Measurements from ENCODE around the gene RGSL1. TPM values are rescaled to one million over a fixed set of nuclear protein-coding genes. Genes with fewer than 3 reads are reported as not detected.

RGSL1 gene
- total RNA-seq, 1 experiment from 2014 or later, result not detected

- no peaks in the 10 kb centered on the region for H3K27me3 ChIP-seq (replicated peaks)
- H3K9me3 ChIP-seq (replicated peaks), result no peaks in the 10 kb centered on the region
- DNase-seq (ENCODE audit: low read depth in 1 of 2, low spot score in 2 of 2), result no peak
- no peak overlapping the region for H3K4me3 ChIP-seq
- no peak overlapping the region for H3K27ac ChIP-seq
- H3K36me3 ChIP-seq, result no peaks in the 10 kb centered on the region
- no peaks in the 10 kb centered on the region for H3K4me1 ChIP-seq (replicated peaks)
These were observed 118.8 kb downstream of the RGSL1 start for GRCh38 chr1:182568647-182569284.

GRCh38 chr1:182569939-182570610, 120.1 kb downstream of the RGSL1 start:
- Histone ChIP-seq H3K4me1 (replicated peaks) (no peaks in the 10 kb centered on the region), H3K36me3 (0 out of 2 replicates have a peak, but pooled peaks cover 3% of the 10 kb centered on the region), H3K27ac (no peak overlapping the region), H3K9me3 (replicated peaks) (no peaks in the 10 kb centered on the region), H3K27me3 (replicated peaks) (no peaks in the 10 kb centered on the region), H3K4me3 (no peak overlapping the region)
- no peak for DNase-seq (ENCODE audit: low read depth in 1 of 2, low spot score in 2 of 2)

- Histone ChIP-seq H3K9me3 (replicated peaks) (no peaks in the 10 kb centered on the region), H3K36me3 (0 out of 2 replicates have a peak, but pooled peaks cover 3% of the 10 kb centered on the region), H3K4me1 (replicated peaks) (no peaks in the 10 kb centered on the region; the same call in none of the 2 replicates), H3K4me3 (no peak overlapping the region), H3K27me3 (replicated peaks) (no peaks in the 10 kb centered on the region), H3K27ac (no peak overlapping the region)
- DNase-seq (ENCODE audit: low read depth in 1 of 2, low spot score in 2 of 2), result no peak
These were observed 120.6 kb downstream of the RGSL1 start for GRCh38 chr1:182570611-182570970.

GRCh38 chr1:182574156-182574555, 124.2 kb downstream of the RGSL1 start:
- no peaks in the 10 kb centered on the region for H3K27me3 ChIP-seq (replicated peaks)

GRCh38 chr1:182575540-182576149, 125.7 kb downstream of the RGSL1 start:
- Histone ChIP-seq H3K4me3 (no peak overlapping the region), H3K36me3 (peaks cover 15% of the 10 kb centered on the region; the same call in 1 of the 2 replicates), H3K4me1 (replicated peaks) (peaks cover 8% of the 10 kb centered on the region), H3K27me3 (replicated peaks) (no peaks in the 10 kb centered on the region), H3K9me3 (replicated peaks) (no peaks in the 10 kb centered on the region), H3K27ac (no peak overlapping the region)
- peak in 1 of 2 experiments; percentile 7 for DNase-seq (ENCODE audit: low read depth in 1 of 2, low spot score in 2 of 2)

More at GRCh38 chr1:182574156-182574555, 124.2 kb downstream of the RGSL1 start:
- Histone ChIP-seq H3K36me3 (peaks cover 7% of the 10 kb centered on the region; the same call in 1 of the 2 replicates), H3K4me3 (no peak overlapping the region), H3K9me3 (replicated peaks) (no peaks in the 10 kb centered on the region), H3K4me1 (replicated peaks) (peaks cover 8% of the 10 kb centered on the region), H3K27ac (no peak overlapping the region)
- no peak for DNase-seq (ENCODE audit: low read depth in 1 of 2, low spot score in 2 of 2)

DNA sequence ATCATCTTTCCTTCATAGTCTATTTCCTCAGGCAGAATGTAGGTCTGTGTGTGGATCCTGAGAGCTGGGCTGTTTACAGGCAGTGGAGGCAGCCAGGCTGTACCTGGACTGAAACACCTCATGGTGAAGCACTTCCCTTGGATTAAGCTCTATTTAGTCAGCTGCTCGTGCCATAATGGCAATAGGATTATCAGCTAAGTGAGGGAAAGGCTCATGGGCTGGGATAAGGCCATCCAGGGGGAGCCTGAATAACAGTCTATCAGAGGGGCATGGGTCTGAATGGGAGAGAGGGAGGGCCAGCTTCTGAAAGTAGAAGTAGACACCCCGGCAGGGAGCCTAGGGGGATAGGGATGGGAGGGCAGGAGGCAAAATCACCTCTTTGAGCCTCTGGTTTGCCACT, 130.8 kb downstream of the RGSL1 start:
- Histone ChIP-seq H3K36me3 (peaks cover 15% of the 10 kb centered on the region; the same call in 1 of the 2 replicates), H3K9me3 (replicated peaks) (no peaks in the 10 kb centered on the region), H3K27ac (no peak overlapping the region), H3K4me1 (replicated peaks) (peaks cover 7% of the 10 kb centered on the region), H3K27me3 (replicated peaks) (no peaks in the 10 kb centered on the region), H3K4me3 (no peak overlapping the region)
- no peak for DNase-seq (ENCODE audit: low read depth in 1 of 2, low spot score in 2 of 2)

GRCh38 chr1:182584746-182585145, 134.8 kb downstream of the RGSL1 start:
- no peak for DNase-seq (ENCODE audit: low read depth in 1 of 2, low spot score in 2 of 2)

GRCh38 chr1:182586380-182586779, 136.4 kb downstream of the RGSL1 start:
- no peaks in the 10 kb centered on the region for H3K36me3 ChIP-seq
- no peak overlapping the region for H3K4me3 ChIP-seq
- no peaks in the 10 kb centered on the region for H3K27me3 ChIP-seq (replicated peaks)
- DNase-seq (ENCODE audit: low read depth in 1 of 2, low spot score in 2 of 2), result no peak
- peaks cover 8% of the 10 kb centered on the region for H3K4me1 ChIP-seq (replicated peaks)
- no peak overlapping the region for H3K27ac ChIP-seq
- H3K9me3 ChIP-seq (replicated peaks), result no peaks in the 10 kb centered on the region

More at GRCh38 chr1:182584746-182585145, 134.8 kb downstream of the RGSL1 start:
- H3K4me1 ChIP-seq (replicated peaks), result peaks cover 8% of the 10 kb centered on the region
- H3K9me3 ChIP-seq (replicated peaks), result no peaks in the 10 kb centered on the region
- H3K27ac ChIP-seq, result no peak overlapping the region
- no peak overlapping the region for H3K4me3 ChIP-seq
- H3K27me3 ChIP-seq (replicated peaks), result no peaks in the 10 kb centered on the region
- 0 out of 2 replicates have a peak, but pooled peaks cover 7% of the 10 kb centered on the region for H3K36me3 ChIP-seq

DNA sequence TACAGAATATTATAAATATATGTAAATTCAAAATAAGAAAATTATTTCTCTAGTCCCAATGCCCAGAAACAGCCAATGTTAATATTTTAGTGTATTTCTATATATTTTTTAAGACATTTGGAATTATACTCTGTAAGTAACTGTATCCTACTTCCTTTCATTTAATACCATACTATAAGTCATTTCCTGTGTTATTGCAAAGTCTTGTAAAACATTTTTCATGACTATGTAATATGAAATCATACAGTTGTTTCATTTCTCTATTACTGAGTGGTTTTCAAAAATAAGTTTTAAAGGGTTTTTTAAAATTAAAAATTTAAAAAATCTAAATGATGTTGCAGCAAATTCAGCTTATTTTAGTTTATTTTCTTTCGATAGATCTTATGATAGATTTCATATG, 137.1 kb downstream of the RGSL1 start:
- DNase-seq (ENCODE audit: low read depth in 1 of 2, low spot score in 2 of 2), result no peak
- Histone ChIP-seq H3K36me3 (no peaks in the 10 kb centered on the region), H3K4me1 (replicated peaks) (peaks cover 8% of the 10 kb centered on the region), H3K4me3 (no peak overlapping the region), H3K9me3 (replicated peaks) (no peaks in the 10 kb centered on the region), H3K27ac (no peak overlapping the region), H3K27me3 (replicated peaks) (no peaks in the 10 kb centered on the region)

GRCh38 chr1:182587666-182588499, 137.9 kb downstream of the RGSL1 start:
- Histone ChIP-seq H3K27me3 (replicated peaks) (no peaks in the 10 kb centered on the region), H3K9me3 (replicated peaks) (no peaks in the 10 kb centered on the region), H3K27ac (peak overlapping the region; percentile 66), H3K4me1 (replicated peaks) (peaks cover 8% of the 10 kb centered on the region), H3K4me3 (peak overlapping the region; percentile 45), H3K36me3 (no peaks in the 10 kb centered on the region)
- DNase-seq (ENCODE audit: low read depth in 1 of 2, low spot score in 2 of 2), result no peak

- DNase-seq (ENCODE audit: low read depth in 1 of 2, low spot score in 2 of 2), result peak; percentile 63 to 84
- Histone ChIP-seq H3K27me3 (replicated peaks) (no peaks in the 10 kb centered on the region), H3K4me1 (replicated peaks) (peaks cover 8% of the 10 kb centered on the region), H3K9me3 (replicated peaks) (no peaks in the 10 kb centered on the region), H3K4me3 (peak within 1 kb of the TSS; percentile 45), H3K36me3 (no peaks in the 10 kb centered on the region), H3K27ac (peak within 1 kb of the TSS; percentile 66)
These were observed 138.8 kb downstream of the RGSL1 start, which contains the start of gene RNASEL for GRCh38 chr1:182588500-182589396. Gene RNASEL (minus strand): TSS chr1:182589256. CDS start chr1:182586806, 2,450 bp downstream.

GRCh38 chr1:182589520-182589919, 139.6 kb downstream of the RGSL1 start:
- H3K4me3 ChIP-seq, result peak overlapping the region; percentile 45
- H3K36me3 ChIP-seq, result no peaks in the 10 kb centered on the region
- DNase-seq (ENCODE audit: low read depth in 1 of 2, low spot score in 2 of 2), result no peak
- H3K4me1 ChIP-seq (replicated peaks), result peaks cover 8% of the 10 kb centered on the region
- H3K27me3 ChIP-seq (replicated peaks), result no peaks in the 10 kb centered on the region
- no peak overlapping the region for H3K27ac ChIP-seq
- H3K9me3 ChIP-seq (replicated peaks), result no peaks in the 10 kb centered on the region
